NB4 (cell line): Measurements from ENCODE around the gene CCL20.

Experiments
- DNase-seq: peaks from one replicate; pipeline ENCODE4 v3.0.0; 2010; ENCODE audit warnings: low read depth
- H3K4me3 ChIP-seq: one replicate; pipeline ENCODE4 v1.5.1; 2011; ENCODE audit warnings: mild to moderate bottlenecking, low read depth, low read length, moderate library complexity
- MYC ChIP-seq: IDR thresholded peaks from 2 replicates; pipeline ENCODE4 v1.6.1; 2011; ENCODE audit warnings: low read depth, low read length
- POLR2A ChIP-seq: IDR thresholded peaks from 2 replicates; pipeline ENCODE4 v1.6.1; 2011; ENCODE audit warnings: mild to moderate bottlenecking; ENCODE audit not compliant: insufficient read length; ENCODE audit errors: extremely low read depth
- TF ChIP-seq, protein P1 (sequence below): IDR thresholded peaks from 2 replicates; pipeline ENCODE4 v1.6.1; 2011; ENCODE audit warnings: low read depth, low read length
- TF ChIP-seq, protein P2 (sequence below): IDR thresholded peaks from one replicate; pipeline ENCODE4 v1.5.1; 2012; ENCODE audit warnings: low read depth, low read length

Gene CCL20

DNA sequence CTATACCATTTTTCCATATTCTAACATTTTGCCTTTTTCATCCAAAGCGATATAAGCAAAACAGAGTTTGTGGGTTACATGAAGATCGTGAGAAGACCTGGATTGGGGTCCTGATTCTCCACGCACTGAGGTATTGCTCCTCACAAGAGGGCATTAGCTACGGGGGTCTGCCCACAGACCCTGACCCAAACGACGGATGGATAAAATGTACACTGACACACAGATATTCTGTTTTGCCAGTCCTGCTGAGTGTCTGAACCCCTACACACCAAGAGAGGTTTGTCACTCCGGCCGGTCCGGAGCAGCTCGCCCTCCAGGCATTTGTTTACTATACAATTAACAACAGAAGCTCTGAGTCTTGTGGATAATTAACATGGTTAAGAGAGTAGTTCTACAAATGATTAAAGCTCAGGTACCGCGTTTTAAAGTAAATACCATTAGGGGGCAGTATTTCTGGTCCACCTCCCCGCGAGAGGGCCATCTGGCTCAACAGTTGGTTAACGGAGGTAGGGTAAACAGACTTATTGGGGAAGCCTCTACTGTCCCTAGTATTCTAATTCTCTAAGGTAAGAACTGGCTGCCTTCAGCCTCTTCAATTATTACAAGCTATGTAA lies 39.5 kb upstream of the CCL20 start:
- no peak overlapping the region for H3K4me3 ChIP-seq
- TF ChIP-seq POLR2A (no peak), MYC (no peak)
- TF ChIP-seq, protein P1, sequence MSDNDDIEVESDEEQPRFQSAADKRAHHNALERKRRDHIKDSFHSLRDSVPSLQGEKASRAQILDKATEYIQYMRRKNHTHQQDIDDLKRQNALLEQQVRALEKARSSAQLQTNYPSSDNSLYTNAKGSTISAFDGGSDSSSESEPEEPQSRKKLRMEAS: no peak
- TF ChIP-seq, protein P2, sequence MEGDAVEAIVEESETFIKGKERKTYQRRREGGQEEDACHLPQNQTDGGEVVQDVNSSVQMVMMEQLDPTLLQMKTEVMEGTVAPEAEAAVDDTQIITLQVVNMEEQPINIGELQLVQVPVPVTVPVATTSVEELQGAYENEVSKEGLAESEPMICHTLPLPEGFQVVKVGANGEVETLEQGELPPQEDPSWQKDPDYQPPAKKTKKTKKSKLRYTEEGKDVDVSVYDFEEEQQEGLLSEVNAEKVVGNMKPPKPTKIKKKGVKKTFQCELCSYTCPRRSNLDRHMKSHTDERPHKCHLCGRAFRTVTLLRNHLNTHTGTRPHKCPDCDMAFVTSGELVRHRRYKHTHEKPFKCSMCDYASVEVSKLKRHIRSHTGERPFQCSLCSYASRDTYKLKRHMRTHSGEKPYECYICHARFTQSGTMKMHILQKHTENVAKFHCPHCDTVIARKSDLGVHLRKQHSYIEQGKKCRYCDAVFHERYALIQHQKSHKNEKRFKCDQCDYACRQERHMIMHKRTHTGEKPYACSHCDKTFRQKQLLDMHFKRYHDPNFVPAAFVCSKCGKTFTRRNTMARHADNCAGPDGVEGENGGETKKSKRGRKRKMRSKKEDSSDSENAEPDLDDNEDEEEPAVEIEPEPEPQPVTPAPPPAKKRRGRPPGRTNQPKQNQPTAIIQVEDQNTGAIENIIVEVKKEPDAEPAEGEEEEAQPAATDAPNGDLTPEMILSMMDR: no peak
- no peak for DNase-seq

DNA sequence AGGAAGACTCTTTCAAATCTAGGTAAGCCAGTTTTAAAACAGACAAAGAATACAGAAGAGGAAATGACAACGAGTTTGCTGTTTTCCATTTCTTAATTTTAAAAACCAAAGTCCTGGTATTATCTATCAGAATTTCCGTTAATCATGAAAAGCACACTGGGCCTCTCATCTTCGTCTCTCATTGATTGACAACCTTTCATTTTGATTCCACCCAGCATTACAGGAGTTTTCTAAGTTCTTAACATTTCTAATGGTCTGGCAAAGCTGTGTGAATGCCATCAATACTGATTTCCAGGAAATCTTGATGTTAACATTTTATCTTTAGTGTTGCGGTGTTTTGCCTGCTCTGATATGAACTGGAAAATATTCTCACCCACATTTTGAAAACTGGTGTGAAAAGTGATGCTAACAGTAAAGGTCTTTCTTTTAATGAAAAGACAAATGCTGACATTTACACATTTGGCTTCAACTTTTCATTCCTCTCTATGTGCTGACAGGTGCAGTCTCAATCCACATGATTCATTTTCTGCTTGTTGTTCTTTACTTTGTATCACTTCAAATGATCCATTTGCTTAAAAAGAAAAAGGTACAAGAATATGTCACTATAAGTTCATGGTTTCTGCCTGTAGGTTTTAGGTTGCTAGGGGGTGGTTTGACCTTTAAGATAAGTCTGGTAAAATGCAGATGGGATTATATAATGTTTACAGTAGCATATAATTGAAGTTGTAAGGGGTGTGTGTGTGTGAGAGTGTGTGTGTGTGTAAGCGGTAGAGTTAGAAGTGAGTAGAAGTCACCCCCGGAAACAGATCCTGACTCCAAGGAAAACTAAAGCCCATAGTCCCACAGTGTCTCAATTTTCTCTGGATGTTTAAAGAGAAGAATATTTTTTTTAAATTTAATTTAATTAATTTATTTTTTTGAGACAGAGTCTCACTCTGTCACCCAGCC lies 38.5 kb upstream of the CCL20 start:
- no peak overlapping the region for H3K4me3 ChIP-seq
- TF ChIP-seq, protein P1: no peak
- TF ChIP-seq MYC (no peak), POLR2A (no peak)
- TF ChIP-seq, protein P2: no peak
- no peak for DNase-seq

DNA sequence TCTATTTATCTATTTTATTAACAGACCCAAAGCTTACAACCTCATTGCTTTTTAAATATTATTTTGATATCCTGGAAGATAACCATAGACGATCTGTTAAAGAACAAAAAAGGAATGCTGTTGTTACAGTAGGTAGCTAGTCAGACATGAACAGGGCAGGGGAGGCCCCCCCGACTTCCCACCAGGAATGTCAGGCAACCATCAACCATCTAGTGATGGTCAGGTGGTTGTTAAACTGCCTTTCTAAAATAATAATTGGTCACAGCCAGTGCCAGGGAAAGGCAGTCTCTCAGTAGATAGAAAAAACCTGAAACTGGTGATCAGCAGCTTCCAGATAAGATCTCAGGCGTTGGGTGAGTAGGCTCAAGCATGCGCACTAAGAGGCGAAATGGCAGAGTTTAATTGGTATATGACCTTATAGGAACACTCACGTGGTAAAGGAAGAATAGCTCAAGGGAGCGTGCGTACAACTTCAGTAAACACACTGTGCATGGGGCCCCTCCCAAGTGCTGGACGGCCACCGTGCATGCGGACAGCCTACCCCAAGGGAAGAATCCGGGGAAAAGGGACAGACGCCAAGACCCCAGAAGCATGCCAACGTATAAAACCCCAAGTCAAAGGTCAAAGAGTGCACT lies 32.5 kb upstream of the CCL20 start:
- TF ChIP-seq MYC (no peak), POLR2A (no peak)
- TF ChIP-seq, protein P1: no peak
- TF ChIP-seq, protein P2: no peak
- DNase-seq: no peak
- no peak overlapping the region for H3K4me3 ChIP-seq

DNA sequence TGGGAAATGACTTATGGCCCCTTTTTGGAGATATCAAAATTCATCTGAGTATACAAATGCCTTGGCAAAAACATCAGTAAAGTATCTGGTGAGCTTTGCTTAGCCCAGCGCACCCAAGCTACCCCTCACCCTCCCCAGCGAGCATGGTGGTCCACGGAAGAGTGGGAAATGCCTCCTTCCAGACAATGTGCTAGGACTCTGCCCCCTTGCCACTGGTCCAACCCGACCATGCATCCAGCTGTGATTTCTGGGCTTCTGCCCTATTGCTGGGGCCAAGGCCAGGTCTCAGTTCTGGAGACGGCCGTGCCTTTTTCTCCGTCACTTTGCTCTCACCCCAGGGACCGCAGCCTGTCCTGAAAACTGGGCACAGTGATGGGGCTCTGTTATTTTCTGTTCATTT lies 31.8 kb upstream of the CCL20 start:
- no peak for TF ChIP-seq MYC
- TF ChIP-seq, protein P1: no peak
- TF ChIP-seq POLR2A: no peak
- TF ChIP-seq, protein P2: no peak
- DNase-seq: no peak
- H3K4me3 ChIP-seq: no peak overlapping the region

DNA sequence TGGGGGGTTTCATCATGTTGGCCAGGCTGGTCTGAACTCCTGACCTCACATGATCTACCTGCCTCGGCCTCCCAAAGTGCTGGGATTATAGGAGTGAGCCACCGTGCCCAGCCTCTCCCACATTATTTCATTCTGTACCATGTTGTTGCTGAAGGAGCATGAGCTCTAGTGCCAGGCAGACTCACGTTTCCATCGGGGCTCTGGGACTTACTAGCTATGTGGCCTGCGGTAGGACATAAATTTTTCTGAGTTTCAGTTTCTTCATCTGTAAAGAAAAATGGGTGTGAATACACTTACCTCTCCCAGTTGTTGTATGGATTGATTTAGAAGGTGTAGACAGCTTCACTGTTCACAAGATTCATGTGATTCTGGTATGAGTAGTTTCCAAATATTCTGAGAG lies 30.8 kb upstream of the CCL20 start:
- TF ChIP-seq, protein P2: no peak
- TF ChIP-seq MYC (no peak), POLR2A (no peak)
- TF ChIP-seq, protein P1: no peak
- DNase-seq: no peak
- no peak overlapping the region for H3K4me3 ChIP-seq
